Liver (tissue), 9 donors: ENCODE measurements around the gene FOXC2. TPM values are rescaled to one million over a fixed set of nuclear protein-coding genes. Genes with fewer than 3 reads are reported as not detected.

ENCODE experiments used
- DNase-seq: peaks from one replicate; pipeline ENCODE4 v3.0.0-alpha.2; 2017; ENCODE audit warnings: low spot score
- H3K27ac ChIP-seq, 2 donors: one replicate each; pipeline ENCODE4 v1.7.0; 2013; ENCODE audit warnings: inconsistent platforms in 2 of 2, low read length in 2 of 2, control low read depth in 1 of 2, low read depth in 1 of 2, mild to moderate bottlenecking in 1 of 2
- H3K27me3 ChIP-seq, 4 donors: one replicate each; pipeline versions ENCODE4 v1.6.1 to v1.7.0; 2013; ENCODE audit warnings: low read length in 3 of 4, inconsistent platforms in 1 of 4, mild to moderate bottlenecking in 1 of 4, moderate library complexity in 1 of 4; ENCODE audit not compliant: control insufficient read depth in 4 of 4, insufficient read depth in 4 of 4
- H3K36me3 ChIP-seq, 4 donors: one replicate each; pipeline versions ENCODE4 v1.6.1 to v1.7.0; 2013; ENCODE audit warnings: low read length in 3 of 4, mild to moderate bottlenecking in 3 of 4, low read depth in 1 of 4, moderate library complexity in 1 of 4; ENCODE audit not compliant: control insufficient read depth in 4 of 4, insufficient read depth in 3 of 4
- H3K4me1 ChIP-seq, 4 donors: one replicate each; pipeline versions ENCODE4 v1.6.1 to v1.7.0; 2013; ENCODE audit warnings: low read length in 3 of 4, mild to moderate bottlenecking in 3 of 4, moderate library complexity in 1 of 4; ENCODE audit not compliant: control insufficient read depth in 4 of 4, insufficient read depth in 4 of 4
- H3K4me3 ChIP-seq, 3 donors: one replicate each; pipeline versions ENCODE4 v1.6.1 to v1.7.0; 2013; ENCODE audit warnings: low read length in 3 of 3, control low read depth in 1 of 3, low read depth in 1 of 3, mild to moderate bottlenecking in 1 of 3
- H3K9ac ChIP-seq, 2 donors: one replicate each; pipeline ENCODE4 v1.7.0; 2013; ENCODE audit warnings: low read length in 2 of 2, mild to moderate bottlenecking in 2 of 2, moderate library complexity in 2 of 2, control low read depth in 1 of 2, low read depth in 1 of 2
- H3K9me3 ChIP-seq, 4 donors: one replicate each; pipeline versions ENCODE4 v1.6.1 to v1.7.0; 2013; ENCODE audit warnings: low read length in 3 of 4; ENCODE audit not compliant: control insufficient read depth in 4 of 4
- ATF3 ChIP-seq: IDR thresholded peaks from 2 replicates; pipeline ENCODE4 v1.6.1; 2016; ENCODE audit warnings: antibody characterized with exemption
- EGR1 ChIP-seq, 2 donors: IDR thresholded peaks; 2 replicates each; pipeline ENCODE4 v1.6.1; 2016 to 2018; ENCODE audit warnings: antibody characterized with exemption in 2 of 2, low read depth in 2 of 2
- GABPA ChIP-seq, 2 donors: IDR thresholded peaks in 1 of 2; conservative IDR thresholded peaks in 1 of 2; 2 replicates each; pipeline ENCODE4 v1.6.1; 2016; ENCODE audit warnings: antibody characterized with exemption in 2 of 2, mild to moderate bottlenecking in 1 of 2, moderate library complexity in 1 of 2
- HNF4A ChIP-seq, 2 donors: conservative IDR thresholded peaks; 2 replicates each; pipeline ENCODE4 v1.6.1; 2016; ENCODE audit warnings: antibody characterized with exemption in 2 of 2, mild to moderate bottlenecking in 2 of 2
- HNF4G ChIP-seq: IDR thresholded peaks from 2 replicates; pipeline ENCODE4 v1.6.1; 2016; ENCODE audit warnings: antibody characterized with exemption
- JUND ChIP-seq, 2 donors: IDR thresholded peaks; 2 replicates each; pipeline ENCODE4 v1.6.1; 2016; ENCODE audit warnings: antibody characterized with exemption in 2 of 2
- NR2F2 ChIP-seq: IDR thresholded peaks from 2 replicates; pipeline ENCODE4 v1.6.1; 2016; ENCODE audit warnings: antibody characterized with exemption
- RAD21 ChIP-seq, 2 donors: IDR thresholded peaks; 2 replicates each; pipeline ENCODE4 v1.6.1; 2016; ENCODE audit warnings: antibody characterized with exemption in 2 of 2, mild to moderate bottlenecking in 2 of 2
- REST ChIP-seq: IDR thresholded peaks from 2 replicates; pipeline ENCODE4 v1.6.1; 2016; ENCODE audit warnings: antibody characterized with exemption, mild to moderate bottlenecking
- RXRA ChIP-seq, 2 donors: IDR thresholded peaks; 2 replicates each; pipeline ENCODE4 v1.6.1; 2017 to 2018; ENCODE audit warnings: antibody characterized with exemption in 2 of 2, mild to moderate bottlenecking in 1 of 2
- SP1 ChIP-seq: IDR thresholded peaks from 2 replicates; pipeline ENCODE4 v1.6.1; 2018; ENCODE audit warnings: antibody characterized with exemption, mild to moderate bottlenecking
- TAF1 ChIP-seq: conservative IDR thresholded peaks from 2 replicates; pipeline ENCODE4 v1.6.1; 2016; ENCODE audit warnings: antibody characterized with exemption, mild to moderate bottlenecking
- YY1 ChIP-seq: IDR thresholded peaks from 2 replicates; pipeline ENCODE4 v1.6.1; 2016; ENCODE audit warnings: antibody characterized with exemption, mild to moderate bottlenecking
- ZBTB33 ChIP-seq: IDR thresholded peaks from 2 replicates; pipeline ENCODE4 v1.6.1; 2016; ENCODE audit warnings: antibody characterized with exemption
- WGBS: extraction: QIAGEN DNeasy Blood & Tissue Kit; methylation state at CpG from one replicate; pipeline ENCODE4 v1.1.7; 2013; 5-methylcytosine and 5-hydroxymethylcytosine counted together
- polyA plus RNA-seq, 2 donors: library from polyadenylated mRNA; stranded (reverse) in 1 of 2; unstranded in 1 of 2; fragments of 200-250 nt in 1 of 2; fragments of >200 nt in 1 of 2; fragmentation: Nextera tagmentation in 1 of 2; extraction: Ambion mirVana in 1 of 2; gene quantifications; one replicate each; pipeline versions ENCODE4 v1.2.1 to v1.2.3, GENCODE V29; 2013 to 2015
- total RNA-seq, 2 donors: library from RNA; depleted of rRNA; stranded (reverse); fragments of >200 nt; gene quantifications; one replicate each; pipeline ENCODE4 v1.2.3, GENCODE V29; 2014
- donor health status: healthy.
- donor health status: healthy.
- donor health status: healthy.
- donor health status: healthy.
- donor health status: healthy.

Gene FOXC2
- total and polyA plus RNA-seq, 4 donors: 0.03 to 0.09 (median 0.08) TPM; not detected in 1

GRCh38 chr16:86580063-86580790 is 13.6 kb downstream of the FOXC2 start:
- no peak for TF ChIP-seq RXRA (IDR thresholded peaks at IDR 0.05)
- Histone ChIP-seq H3K4me3 (no peak overlapping the region), H3K9ac (no peak overlapping the region), H3K36me3 (no peaks in the 10 kb centered on the region), H3K9me3 (no peaks in the 10 kb centered on the region), H3K27ac (no peak overlapping the region), H3K4me1 (peaks cover 0 to 3% (median 3%) of the 10 kb centered on the region in 4 donors), H3K27me3 (peaks cover 8 to 30% (median 16%) of the 10 kb centered on the region in 4 donors)
- no peak for DNase-seq
- 35% methylated on average over 19 of the region's 19 CpGs for WGBS

GRCh38 chr16:86580791-86581170 is 14.2 kb downstream of the FOXC2 start:
- peaks cover 6 to 27% (median 14%) of the 10 kb centered on the region in 4 donors for H3K27me3 ChIP-seq
- 48% methylated on average over 9 of the region's 9 CpGs for WGBS
- H3K27ac ChIP-seq: no peak overlapping the region
- no peaks in the 10 kb centered on the region for H3K36me3 ChIP-seq
- H3K4me3 ChIP-seq: no peak overlapping the region
- H3K4me1 ChIP-seq: peaks cover 0 to 3% (median 3%) of the 10 kb centered on the region in 4 donors
- DNase-seq: no peak
- H3K9me3 ChIP-seq: no peaks in the 10 kb centered on the region
- TF ChIP-seq HNF4A (conservative IDR thresholded peaks at IDR 0.05): no peak
- no peak for TF ChIP-seq RAD21 (IDR thresholded peaks at IDR 0.05)
- TF ChIP-seq TAF1: no peak
- no peak for TF ChIP-seq ATF3
- TF ChIP-seq ZBTB33: no peak
- TF ChIP-seq YY1: no peak
- TF ChIP-seq JUND (IDR thresholded peaks at IDR 0.05): no peak
- TF ChIP-seq HNF4G: no peak
- TF ChIP-seq SP1: no peak
- TF ChIP-seq EGR1 (IDR thresholded peaks at IDR 0.05; ENCODE audit: low read depth in 2 of 2): no peak
- TF ChIP-seq NR2F2: no peak
- TF ChIP-seq REST: no peak
- no peak for TF ChIP-seq GABPA (IDR thresholded peaks at IDR 0.05 in 1 of 2, conservative IDR thresholded peaks at IDR 0.05 in 1 of 2)
- no peak overlapping the region for H3K9ac ChIP-seq
